GM08714 (cell line): Measurements from ENCODE around the gene CPM.
A peak's percentile ranks its signal among the peaks of the same experiment; 100 is the strongest.

Source experiments
- H3K4me3 ChIP-seq: fragments of 200-500 bp; sonication (Bioruptor generic); 2 replicates; pipeline ENCODE4 v1.5.1; 2014; ENCODE audit warnings: mild to moderate bottlenecking, low read length, inconsistent platforms
- ZNF274 ChIP-seq: IDR thresholded peaks from 2 replicates; pipeline ENCODE4 v1.6.1; 2012; ENCODE audit warnings: mild to moderate bottlenecking, low read depth, low read length

CPM gene

GRCh38 chr12:68940731-68941130 lies 7.8 kb upstream of the CPM start:
- no peak for TF ChIP-seq ZNF274
- H3K4me3 ChIP-seq, result no peak overlapping the region

GRCh38 chr12:68939505-68939904 lies 6.5 kb upstream of the CPM start:
- no peak for TF ChIP-seq ZNF274

GRCh38 chr12:68934392-68934791 lies 1.4 kb upstream of the CPM start:
- H3K4me3 ChIP-seq, result no peak overlapping the region

More at GRCh38 chr12:68939505-68939904, 6.5 kb upstream of the CPM start:
- no peak overlapping the region for H3K4me3 ChIP-seq

GRCh38 chr12:68932128-68932960 lies 627 bp downstream of the CPM start:
- peak overlapping the region; percentile 91 for H3K4me3 ChIP-seq
- no peak for TF ChIP-seq ZNF274

More at GRCh38 chr12:68934392-68934791, 1.4 kb upstream of the CPM start:
- no peak for TF ChIP-seq ZNF274

GRCh38 chr12:68930178-68930577 lies 2.8 kb downstream of the CPM start:
- no peak for TF ChIP-seq ZNF274
- no peak overlapping the region for H3K4me3 ChIP-seq

GRCh38 chr12:68924546-68924945 lies 8.4 kb downstream of the CPM start:
- no peak for TF ChIP-seq ZNF274
- no peak overlapping the region for H3K4me3 ChIP-seq

GRCh38 chr12:68919581-68920239 lies 13.3 kb downstream of the CPM start:
- no peak overlapping the region for H3K4me3 ChIP-seq
- TF ChIP-seq ZNF274, result no peak

GRCh38 chr12:68918960-68919359 lies 14.0 kb downstream of the CPM start:
- no peak overlapping the region for H3K4me3 ChIP-seq
- TF ChIP-seq ZNF274, result no peak

GRCh38 chr12:68915055-68915454 lies 17.9 kb downstream of the CPM start:
- TF ChIP-seq ZNF274, result no peak
- no peak overlapping the region for H3K4me3 ChIP-seq

- no peak overlapping the region for H3K4me3 ChIP-seq
- TF ChIP-seq ZNF274, result no peak
Measured at GRCh38 chr12:68913682-68914081, 19.3 kb downstream of the CPM start.

GRCh38 chr12:68912916-68913315 lies 20.1 kb downstream of the CPM start:
- TF ChIP-seq ZNF274, result no peak
- no peak overlapping the region for H3K4me3 ChIP-seq

GRCh38 chr12:68911197-68911718 lies 21.7 kb downstream of the CPM start:
- no peak for TF ChIP-seq ZNF274
- H3K4me3 ChIP-seq, result no peak overlapping the region

- TF ChIP-seq ZNF274, result no peak
- no peak overlapping the region for H3K4me3 ChIP-seq
Measured at GRCh38 chr12:68910128-68910527, 22.8 kb downstream of the CPM start.

GRCh38 chr12:68908076-68908475 lies 24.9 kb downstream of the CPM start:
- no peak for TF ChIP-seq ZNF274
- H3K4me3 ChIP-seq, result no peak overlapping the region

- H3K4me3 ChIP-seq, result no peak overlapping the region
- no peak for TF ChIP-seq ZNF274
Measured at GRCh38 chr12:68905733-68906132, 27.2 kb downstream of the CPM start.

- TF ChIP-seq ZNF274, result no peak
- no peak overlapping the region for H3K4me3 ChIP-seq
Measured at GRCh38 chr12:68904351-68904962, 28.5 kb downstream of the CPM start.
